ENCODE results near the gene PGAM5. TPM values are rescaled to one million over a fixed set of nuclear protein-coding genes. Genes with fewer than 3 reads are reported as not detected.

The PGAM5 gene
- total RNA-seq, 3 donors from 2014 or later, result 25.5 to 38.9 (median 30.9) TPM

- Histone ChIP-seq H3K9me3 (no peaks in the 10 kb centered on the region), H3K4me1 (ENCODE audit: low read depth) (no peaks in the 10 kb centered on the region), H3K4me3 (no peak overlapping the region), H3K36me3 (ENCODE audit: low read depth) (no peaks in the 10 kb centered on the region)
- TF ChIP-seq, protein P1, sequence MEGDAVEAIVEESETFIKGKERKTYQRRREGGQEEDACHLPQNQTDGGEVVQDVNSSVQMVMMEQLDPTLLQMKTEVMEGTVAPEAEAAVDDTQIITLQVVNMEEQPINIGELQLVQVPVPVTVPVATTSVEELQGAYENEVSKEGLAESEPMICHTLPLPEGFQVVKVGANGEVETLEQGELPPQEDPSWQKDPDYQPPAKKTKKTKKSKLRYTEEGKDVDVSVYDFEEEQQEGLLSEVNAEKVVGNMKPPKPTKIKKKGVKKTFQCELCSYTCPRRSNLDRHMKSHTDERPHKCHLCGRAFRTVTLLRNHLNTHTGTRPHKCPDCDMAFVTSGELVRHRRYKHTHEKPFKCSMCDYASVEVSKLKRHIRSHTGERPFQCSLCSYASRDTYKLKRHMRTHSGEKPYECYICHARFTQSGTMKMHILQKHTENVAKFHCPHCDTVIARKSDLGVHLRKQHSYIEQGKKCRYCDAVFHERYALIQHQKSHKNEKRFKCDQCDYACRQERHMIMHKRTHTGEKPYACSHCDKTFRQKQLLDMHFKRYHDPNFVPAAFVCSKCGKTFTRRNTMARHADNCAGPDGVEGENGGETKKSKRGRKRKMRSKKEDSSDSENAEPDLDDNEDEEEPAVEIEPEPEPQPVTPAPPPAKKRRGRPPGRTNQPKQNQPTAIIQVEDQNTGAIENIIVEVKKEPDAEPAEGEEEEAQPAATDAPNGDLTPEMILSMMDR (IDR thresholded peaks at IDR 0.05), result no peak
- intact Hi-C loops (cut with DNase I, micrococcal nuclease), result no loop called here
- no peak for DNase-seq
- no peak for ATAC-seq
Observed at GRCh38 chr12:132672678-132673077, 38.0 kb upstream of the PGAM5 start.

DNA sequence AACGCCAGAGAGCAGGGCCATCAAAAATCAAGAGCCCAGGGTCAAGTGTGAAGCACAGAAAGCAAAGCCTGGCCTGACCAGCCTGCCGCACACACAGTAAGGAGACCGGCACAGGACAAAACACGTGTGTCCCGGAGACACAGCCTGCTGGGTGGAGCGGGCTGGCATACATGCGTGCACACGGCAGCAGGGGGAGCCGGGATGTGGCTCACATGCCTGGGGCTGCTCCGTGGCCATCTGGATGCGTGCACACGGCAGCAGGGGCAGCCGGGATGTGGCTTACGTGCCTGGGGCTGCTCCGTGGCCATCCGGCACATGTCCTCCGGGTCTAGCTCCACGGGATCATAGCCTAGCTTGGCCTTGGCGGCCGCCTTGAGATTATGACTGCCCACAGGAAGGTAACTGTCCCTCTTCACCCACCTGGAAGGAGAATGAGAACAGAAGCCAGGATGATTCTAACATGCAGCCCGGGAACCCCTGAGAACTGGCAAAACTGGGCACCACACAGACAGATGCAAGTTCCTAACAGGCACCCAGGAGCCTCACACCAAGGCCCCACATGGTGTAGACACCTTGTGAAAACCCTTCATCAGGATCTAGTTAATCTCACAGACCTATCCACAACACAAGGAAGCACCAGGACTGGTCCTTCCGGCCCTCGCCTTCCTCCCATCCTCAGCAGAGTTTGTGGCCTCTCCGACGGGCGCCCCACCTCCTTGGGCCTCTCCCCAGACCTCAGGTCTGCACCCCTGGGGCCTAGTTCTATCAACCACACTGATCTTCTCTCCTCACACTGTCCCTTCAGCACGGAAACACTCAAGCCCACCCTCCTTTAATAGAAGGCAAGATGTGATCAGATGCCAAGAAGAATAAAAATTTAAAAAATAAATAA is 37.1 kb upstream of the PGAM5 start:
- DNase-seq (no peak), ATAC-seq (no peak)
- TF ChIP-seq, protein P1 (IDR thresholded peaks at IDR 0.05), result no peak
- H3K4me1 ChIP-seq (ENCODE audit: low read depth), result no peaks in the 10 kb centered on the region
- intact Hi-C loops (cut with DNase I, micrococcal nuclease), result no loop called here
- no peak overlapping the region for H3K4me3 ChIP-seq
- H3K36me3 ChIP-seq (ENCODE audit: low read depth), result no peaks in the 10 kb centered on the region
- no peaks in the 10 kb centered on the region for H3K9me3 ChIP-seq

DNA sequence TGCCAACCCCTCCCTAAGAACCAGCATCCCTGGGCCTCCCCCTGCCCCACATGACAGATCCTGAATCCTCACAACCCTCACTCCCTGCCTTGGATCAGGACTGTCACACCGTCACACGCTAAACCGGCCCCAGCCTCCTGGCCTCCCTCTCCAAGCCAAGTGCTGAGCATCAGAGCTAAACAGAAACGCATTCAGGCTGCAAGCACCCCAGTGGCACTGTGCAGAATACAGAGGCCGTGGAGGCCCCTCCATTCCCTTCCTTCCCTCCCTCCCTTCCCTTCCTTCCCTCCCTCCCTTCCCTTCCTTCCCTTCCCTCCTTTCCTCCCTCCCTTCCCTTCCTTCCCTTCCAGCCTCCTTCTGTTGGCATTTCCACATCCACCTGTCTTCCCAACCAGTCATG is 36.1 kb upstream of the PGAM5 start:
- Histone ChIP-seq H3K36me3 (ENCODE audit: low read depth) (no peaks in the 10 kb centered on the region), H3K4me3 (no peak overlapping the region), H3K4me1 (ENCODE audit: low read depth) (no peaks in the 10 kb centered on the region), H3K9me3 (no peaks in the 10 kb centered on the region)
- ATAC-seq (no peak), DNase-seq (no peak)
- TF ChIP-seq, protein P1 (IDR thresholded peaks at IDR 0.05), result no peak
- intact Hi-C loops (cut with DNase I, micrococcal nuclease), result no loop called here

GRCh38 chr12:132675757-132676432 is 34.7 kb upstream of the PGAM5 start:
- DNase-seq (peak in 1 of 3 donors; percentile 71), ATAC-seq (no peak)
- Histone ChIP-seq H3K9me3 (no peaks in the 10 kb centered on the region), H3K4me3 (no peak overlapping the region), H3K4me1 (ENCODE audit: low read depth) (no peaks in the 10 kb centered on the region), H3K36me3 (ENCODE audit: low read depth) (no peaks in the 10 kb centered on the region)
- TF ChIP-seq, protein P1 (IDR thresholded peaks at IDR 0.05), result no peak
- intact Hi-C loops (cut with DNase I, micrococcal nuclease), result no loop called here

GRCh38 chr12:132677492-132677891 is 33.1 kb upstream of the PGAM5 start:
- no peak overlapping the region for H3K4me3 ChIP-seq
- intact Hi-C loops (cut with DNase I, micrococcal nuclease), result no loop called here
- H3K9me3 ChIP-seq, result no peaks in the 10 kb centered on the region
- DNase-seq, result no peak
- no peaks in the 10 kb centered on the region for H3K36me3 ChIP-seq (ENCODE audit: low read depth)
- no peak for ATAC-seq
- H3K4me1 ChIP-seq (ENCODE audit: low read depth), result no peaks in the 10 kb centered on the region
- TF ChIP-seq, protein P1 (IDR thresholded peaks at IDR 0.05), result no peak

All from mucosa of descending colon (tissue), 3 donors.